GM12873 (cell line): ENCODE data around the gene DAB1.

Experiments
- TF ChIP-seq, protein P1 (sequence below): IDR thresholded peaks from 2 replicates; pipeline ENCODE4 v1.5.1; 2012; ENCODE audit warnings: low read depth, mild to moderate bottlenecking, moderate library complexity, low read length, control low read depth; ENCODE audit not compliant: insufficient read depth; ENCODE audit errors: missing control alignments

The DAB1 gene

GRCh38 chr1:57112148-57112547 is 311.7 kb downstream of the DAB1 start:
- TF ChIP-seq, protein P1, sequence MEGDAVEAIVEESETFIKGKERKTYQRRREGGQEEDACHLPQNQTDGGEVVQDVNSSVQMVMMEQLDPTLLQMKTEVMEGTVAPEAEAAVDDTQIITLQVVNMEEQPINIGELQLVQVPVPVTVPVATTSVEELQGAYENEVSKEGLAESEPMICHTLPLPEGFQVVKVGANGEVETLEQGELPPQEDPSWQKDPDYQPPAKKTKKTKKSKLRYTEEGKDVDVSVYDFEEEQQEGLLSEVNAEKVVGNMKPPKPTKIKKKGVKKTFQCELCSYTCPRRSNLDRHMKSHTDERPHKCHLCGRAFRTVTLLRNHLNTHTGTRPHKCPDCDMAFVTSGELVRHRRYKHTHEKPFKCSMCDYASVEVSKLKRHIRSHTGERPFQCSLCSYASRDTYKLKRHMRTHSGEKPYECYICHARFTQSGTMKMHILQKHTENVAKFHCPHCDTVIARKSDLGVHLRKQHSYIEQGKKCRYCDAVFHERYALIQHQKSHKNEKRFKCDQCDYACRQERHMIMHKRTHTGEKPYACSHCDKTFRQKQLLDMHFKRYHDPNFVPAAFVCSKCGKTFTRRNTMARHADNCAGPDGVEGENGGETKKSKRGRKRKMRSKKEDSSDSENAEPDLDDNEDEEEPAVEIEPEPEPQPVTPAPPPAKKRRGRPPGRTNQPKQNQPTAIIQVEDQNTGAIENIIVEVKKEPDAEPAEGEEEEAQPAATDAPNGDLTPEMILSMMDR, result no peak

- TF ChIP-seq, protein P1, result no peak
These were observed 312.7 kb downstream of the DAB1 start for GRCh38 chr1:57111175-57111574.

GRCh38 chr1:57109883-57110282 is 314.0 kb downstream of the DAB1 start:
- TF ChIP-seq, protein P1, result no peak

DNA sequence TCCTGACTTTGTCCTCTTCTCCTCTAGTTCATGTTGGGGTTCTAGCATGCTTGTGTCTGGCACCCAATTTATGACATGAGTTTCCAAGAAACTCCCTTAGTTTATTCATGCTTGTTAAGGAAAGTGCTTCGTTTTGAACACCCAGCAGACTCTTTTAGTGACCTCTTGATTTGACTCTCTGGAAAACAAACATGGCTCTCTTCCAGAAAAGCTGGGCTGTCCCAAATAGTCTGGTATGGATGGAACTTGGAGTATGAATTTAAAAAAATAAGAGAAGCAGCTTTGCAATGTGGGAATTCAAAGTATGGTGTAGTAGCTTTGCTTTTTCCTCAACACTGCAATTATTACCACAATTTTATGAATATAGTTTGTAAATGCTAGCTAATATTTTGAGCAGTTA is 314.6 kb downstream of the DAB1 start:
- TF ChIP-seq, protein P1, result no peak

GRCh38 chr1:57106296-57106695 is 317.6 kb downstream of the DAB1 start:
- TF ChIP-seq, protein P1, result no peak

- TF ChIP-seq, protein P1, result no peak
These were observed 321.1 kb downstream of the DAB1 start for GRCh38 chr1:57102561-57103326.

- TF ChIP-seq, protein P1, result no peak
These were observed 322.7 kb downstream of the DAB1 start for GRCh38 chr1:57101209-57101608.

DNA sequence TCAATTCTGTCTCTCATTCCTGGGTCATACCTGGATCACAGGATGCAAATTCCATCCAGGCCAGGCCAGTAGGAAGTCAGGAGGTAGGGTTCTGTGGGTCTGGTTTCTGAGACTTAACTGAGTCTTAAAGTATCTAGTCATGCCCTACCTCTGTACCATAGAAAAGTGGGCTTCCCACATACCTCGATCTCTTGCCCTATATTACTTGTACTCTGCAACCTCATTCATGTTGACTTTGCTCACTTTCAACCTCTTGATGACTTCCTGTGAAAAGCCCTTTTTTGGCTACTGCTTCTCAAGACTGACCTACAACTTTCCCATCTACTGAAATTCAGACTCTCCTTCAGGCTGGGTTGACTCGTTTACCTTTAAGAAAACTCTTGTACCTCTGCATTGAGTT is 329.1 kb downstream of the DAB1 start:
- TF ChIP-seq, protein P1, result no peak
